GM19395 (cell line): Measurements from ENCODE around the gene SLC23A2.
"Not testable (repeated sequence)": the region's sequence is repeated elsewhere in the genome, so short reads cannot be mapped to it uniquely, and the experiment has no call there.

Experiments
- ATAC-seq: cut with Tn5 transposase; IDR thresholded peaks from one replicate; pipeline ENCODE4 v1.9.1; 2021; ENCODE audit warnings: mild to moderate bottlenecking, moderate library complexity; ENCODE audit not compliant: unreplicated experiment

Gene SLC23A2

DNA sequence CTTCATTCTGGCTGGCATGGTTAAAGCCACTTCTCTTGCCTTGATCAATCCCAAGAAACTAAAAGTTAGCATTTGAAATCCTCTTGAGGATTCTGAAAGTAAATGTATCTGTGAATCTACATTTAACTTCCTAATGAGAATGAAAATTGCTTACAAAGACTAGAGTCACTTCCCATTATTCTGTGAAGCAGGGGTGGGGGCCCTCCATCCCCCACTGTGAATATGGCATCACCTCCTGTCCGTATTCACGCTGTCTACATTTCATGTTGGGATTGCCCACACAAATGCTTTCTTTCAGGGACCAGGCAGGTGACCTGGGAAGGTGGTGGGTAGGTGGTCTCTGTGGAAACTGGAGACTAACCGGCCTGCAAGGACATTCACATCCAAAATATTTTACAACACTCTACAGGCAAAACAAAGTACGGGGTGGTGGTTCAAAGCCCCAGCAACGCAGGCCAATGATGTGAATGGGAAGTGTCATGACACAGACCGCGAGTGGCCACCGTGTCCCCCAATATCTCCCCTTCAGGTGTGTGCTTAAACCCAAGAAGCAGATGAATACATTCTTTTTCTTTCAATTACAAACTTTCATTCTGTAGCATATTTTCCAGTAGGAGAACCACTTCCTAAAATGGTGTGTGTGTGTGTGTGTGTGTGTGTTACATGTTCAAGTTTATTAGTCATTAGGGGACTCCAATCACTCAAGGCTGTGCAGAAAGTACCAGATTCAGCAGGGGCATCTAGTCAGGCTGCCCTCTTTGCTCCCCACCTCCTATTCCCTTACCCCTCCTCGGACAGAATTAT is 147.4 kb downstream of the SLC23A2 start:
- no peak for ATAC-seq

DNA sequence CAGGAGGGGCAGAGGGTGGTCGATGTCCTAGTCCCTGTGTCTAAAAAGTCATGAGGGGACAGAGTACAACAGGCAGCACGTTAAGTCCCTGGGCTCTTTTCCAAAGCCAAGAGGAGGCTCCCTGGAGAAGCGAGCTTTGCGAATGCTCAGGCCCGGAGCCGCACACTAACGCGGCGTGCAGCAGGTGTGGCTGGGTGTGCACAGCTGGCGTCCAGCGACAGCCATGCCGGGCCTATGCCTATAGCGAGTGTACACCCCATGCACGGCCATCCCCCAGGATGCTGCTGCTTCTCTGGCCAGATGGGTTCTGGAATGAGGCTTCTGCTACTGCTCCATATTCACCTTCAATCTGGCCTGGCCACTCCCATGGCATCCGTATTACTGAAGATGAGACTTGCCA is 148.3 kb downstream of the SLC23A2 start:
- ATAC-seq = no peak

DNA sequence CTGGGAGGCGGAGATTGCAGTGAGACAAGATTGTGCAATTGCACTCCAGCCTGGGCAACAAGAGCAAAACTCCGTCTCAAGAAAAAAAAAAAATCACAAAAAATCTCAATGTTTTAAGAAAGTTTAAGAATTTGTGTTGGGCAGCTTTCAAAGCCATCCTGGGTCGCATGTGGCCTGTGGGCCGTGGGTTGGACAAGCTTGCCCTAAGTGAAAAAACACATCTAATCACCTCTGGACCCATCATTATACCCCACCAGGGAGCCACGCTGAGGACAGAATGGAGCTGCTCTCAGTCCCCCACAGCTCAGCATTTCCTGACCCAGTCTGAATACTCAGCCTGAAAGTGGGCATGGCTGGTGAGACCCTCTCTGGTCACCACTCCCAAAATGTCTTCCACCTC is 150.3 kb downstream of the SLC23A2 start:
- no peak for ATAC-seq

DNA sequence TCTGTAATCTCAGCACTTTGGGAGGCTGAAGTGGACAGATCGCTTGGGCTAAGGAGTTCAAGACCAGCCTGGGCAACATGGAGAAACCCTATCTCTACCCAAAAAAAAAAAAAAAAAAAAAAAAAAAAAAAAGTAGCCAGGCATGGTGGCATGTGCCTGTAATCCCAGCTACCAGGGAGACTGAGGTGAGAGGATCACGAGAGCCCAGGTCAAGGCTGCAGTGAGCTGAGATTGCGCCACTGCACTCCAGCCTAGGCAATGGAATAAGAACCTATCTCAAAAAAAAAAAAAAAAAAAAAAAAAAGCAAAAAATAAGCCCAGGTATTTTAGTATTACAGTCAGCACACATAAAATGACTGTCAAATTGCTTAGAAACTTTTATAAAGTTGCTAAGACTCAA is 152.5 kb downstream of the SLC23A2 start:
- ATAC-seq = not testable (repeated sequence)

DNA sequence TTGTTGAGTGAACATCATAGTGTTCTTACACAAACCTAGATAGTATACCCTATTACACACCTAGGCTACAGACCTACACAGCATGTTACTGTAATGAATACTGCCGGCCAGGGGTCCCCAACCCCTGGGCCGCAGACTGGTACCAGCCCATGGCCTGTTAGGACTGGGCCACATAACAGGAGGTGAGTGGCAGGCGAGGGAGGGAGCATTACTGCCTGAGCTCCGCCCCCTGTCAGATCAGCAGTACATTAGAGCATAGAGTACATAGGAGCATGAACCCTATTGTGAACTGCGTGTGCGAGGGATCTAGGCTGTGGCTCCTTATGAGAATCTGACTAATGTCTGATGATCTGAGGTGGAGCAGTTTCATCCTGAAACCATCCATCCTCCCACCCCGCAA is 153.3 kb downstream of the SLC23A2 start:
- no peak for ATAC-seq

DNA sequence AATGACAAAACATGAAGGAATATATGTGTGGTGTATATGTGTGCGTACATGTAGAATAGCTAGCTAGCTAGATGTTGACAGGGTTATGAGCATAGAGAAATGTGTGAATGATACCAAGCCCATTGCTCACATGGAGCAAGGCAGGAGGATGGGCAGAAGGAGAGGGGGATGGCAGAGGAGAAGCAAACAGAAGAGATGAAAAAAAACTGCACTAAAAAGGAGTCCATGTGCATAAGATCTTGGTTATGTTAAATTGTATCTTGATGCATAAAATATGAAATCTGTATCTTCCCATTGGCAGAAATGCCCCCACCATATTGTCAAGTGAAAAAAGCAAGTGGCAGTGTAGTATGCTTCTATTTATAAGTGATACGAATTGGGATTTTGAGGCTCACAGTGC is 154.5 kb downstream of the SLC23A2 start:
- no peak for ATAC-seq

DNA sequence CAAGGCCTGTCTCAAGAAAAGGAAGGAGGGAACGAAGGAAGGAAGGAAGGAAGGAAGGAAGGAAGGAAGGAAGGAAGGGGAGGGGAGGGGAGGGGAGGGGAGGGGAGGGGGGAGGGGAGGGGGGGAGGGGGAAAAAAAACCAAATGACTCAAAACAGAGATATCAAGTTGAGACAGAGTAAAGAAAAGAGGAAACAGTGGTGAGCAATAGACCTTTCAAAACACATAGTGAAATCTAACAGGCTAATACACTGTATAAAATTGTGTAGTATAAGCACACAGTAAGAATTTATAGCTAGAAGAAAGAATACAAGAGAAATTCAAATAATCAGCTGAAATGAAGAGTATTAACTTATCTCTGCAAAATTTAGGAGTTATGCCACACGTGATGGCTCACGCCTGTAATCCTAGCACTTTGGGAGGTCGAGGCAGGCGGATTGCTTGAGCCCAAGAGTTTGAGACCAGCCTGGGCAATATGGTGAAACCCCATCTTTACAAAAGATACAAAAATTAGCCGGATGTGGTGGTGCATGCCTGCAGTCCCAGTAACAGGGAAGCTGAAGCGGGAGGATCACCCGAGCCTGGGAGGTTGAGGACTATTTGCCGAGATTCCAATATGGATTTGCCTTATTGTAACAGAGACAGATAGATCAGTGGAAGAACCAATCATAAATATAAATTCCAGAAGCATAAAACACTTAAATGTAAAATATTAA is 156.4 kb downstream of the SLC23A2 start:
- ATAC-seq = no peak

DNA sequence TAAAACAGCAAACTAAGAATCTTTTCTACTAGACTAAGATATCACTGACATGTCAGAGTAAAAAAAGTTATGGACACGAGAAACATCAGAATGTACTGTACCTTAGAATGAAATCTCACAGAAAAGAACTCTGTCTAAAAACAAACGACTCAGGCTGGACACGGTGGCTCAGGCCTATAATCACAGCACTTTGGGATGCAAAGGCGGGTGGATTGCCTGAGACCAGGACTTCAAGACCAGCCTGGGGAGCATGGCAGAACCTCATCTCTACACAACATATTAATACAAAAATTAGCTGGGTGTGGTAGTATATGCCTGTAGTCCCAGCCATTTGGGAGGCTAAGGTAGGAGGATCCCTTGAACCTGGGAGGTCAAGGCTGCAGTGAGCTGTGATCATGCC is 157.0 kb downstream of the SLC23A2 start:
- ATAC-seq = no peak

DNA sequence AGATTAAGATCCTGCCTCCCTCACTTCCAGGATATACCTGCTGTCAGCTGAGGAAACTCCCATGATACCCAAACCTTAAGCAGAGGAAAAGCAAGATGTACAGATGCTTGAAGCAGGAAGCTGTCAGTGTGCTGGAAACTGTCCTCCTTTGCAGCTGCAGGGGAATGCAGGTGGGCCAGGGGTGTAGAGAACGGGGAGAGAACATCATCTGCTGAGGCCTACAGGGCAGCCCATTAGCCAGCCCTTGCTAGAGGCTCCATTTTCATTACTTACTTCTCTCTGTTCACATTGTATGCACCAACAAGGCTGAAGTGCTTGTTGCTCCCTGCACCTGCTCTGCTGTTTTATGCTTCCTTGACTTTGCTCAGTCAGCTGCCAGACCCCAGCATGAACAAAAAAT is 160.5 kb downstream of the SLC23A2 start:
- no peak for ATAC-seq

DNA sequence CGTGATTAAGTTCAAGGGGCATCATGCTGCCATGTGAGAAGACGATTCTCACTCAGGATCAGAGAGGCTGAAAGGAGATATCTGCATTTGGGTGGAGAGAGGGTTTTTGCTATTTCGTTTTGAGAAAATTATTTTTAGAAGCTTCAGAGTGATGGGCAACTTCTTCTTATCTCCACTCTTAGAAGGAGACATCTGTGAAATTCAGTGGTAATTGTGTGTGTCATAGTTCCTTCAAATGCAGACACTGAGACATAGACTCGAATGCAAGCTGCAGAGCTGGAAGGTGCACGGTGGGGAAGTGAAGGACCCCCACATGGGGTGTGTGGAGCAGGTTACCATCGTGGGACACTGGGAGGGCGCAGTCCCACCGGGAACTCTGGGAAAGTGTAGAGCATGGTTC is 162.8 kb downstream of the SLC23A2 start:
- ATAC-seq = no peak

DNA sequence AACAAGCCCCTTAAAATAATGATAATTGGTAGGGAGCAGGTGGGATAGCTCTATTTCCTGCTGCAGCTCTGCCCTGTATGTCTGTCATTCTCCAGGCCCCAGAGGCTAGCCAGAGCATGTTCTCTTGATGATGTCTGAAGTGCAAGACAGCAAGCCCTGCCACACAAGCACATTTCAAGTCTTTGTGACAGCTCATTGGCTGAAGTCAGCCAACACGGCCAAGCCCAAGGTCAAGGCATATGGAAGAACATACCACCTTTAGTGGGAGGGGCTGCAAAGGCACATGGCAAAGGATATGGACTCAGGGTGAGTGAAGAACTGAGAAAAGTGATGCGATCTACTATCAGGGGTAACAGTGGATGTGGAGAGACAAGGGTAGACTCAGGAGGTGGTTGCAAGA is 163.6 kb downstream of the SLC23A2 start:
- no peak for ATAC-seq

DNA sequence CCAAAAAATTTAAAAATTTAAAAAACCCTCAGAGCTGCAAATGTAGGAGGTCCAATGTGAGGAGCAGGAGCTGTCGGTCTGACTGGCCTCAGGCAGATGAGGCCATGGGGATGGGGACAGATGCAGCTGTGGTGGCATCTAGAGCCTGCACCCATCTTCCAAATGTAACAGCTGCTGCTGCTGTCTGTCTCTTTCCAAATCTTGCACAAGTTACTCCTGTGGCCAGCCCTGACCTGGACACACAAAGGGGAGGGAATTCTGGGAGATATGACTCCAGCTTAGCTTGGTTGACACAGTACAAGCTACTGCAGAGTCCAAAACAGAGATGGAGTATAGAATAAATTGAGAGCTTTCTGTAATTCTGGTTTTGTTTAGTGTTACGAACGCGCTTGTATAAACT is 164.4 kb downstream of the SLC23A2 start:
- ATAC-seq = no peak

DNA sequence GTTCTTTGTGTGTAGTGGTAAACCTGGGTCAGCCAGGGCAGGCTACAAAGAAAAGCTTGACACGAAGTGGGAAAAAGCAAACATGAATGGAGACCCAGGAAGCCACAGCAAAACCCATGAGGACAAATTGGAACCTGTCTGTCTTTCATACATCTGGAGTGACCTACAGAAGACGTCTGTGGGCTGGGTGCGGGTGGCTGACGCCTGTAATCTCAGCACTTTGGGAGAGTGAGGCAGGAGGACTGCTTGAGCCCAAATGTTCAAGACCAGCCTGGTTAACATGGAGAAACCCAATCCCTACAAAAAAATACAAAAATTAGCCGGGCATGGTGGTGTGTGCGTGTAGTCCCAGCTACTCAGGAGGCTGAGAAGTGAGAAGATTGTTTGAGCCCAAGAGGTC is 164.8 kb downstream of the SLC23A2 start:
- ATAC-seq = no peak

DNA sequence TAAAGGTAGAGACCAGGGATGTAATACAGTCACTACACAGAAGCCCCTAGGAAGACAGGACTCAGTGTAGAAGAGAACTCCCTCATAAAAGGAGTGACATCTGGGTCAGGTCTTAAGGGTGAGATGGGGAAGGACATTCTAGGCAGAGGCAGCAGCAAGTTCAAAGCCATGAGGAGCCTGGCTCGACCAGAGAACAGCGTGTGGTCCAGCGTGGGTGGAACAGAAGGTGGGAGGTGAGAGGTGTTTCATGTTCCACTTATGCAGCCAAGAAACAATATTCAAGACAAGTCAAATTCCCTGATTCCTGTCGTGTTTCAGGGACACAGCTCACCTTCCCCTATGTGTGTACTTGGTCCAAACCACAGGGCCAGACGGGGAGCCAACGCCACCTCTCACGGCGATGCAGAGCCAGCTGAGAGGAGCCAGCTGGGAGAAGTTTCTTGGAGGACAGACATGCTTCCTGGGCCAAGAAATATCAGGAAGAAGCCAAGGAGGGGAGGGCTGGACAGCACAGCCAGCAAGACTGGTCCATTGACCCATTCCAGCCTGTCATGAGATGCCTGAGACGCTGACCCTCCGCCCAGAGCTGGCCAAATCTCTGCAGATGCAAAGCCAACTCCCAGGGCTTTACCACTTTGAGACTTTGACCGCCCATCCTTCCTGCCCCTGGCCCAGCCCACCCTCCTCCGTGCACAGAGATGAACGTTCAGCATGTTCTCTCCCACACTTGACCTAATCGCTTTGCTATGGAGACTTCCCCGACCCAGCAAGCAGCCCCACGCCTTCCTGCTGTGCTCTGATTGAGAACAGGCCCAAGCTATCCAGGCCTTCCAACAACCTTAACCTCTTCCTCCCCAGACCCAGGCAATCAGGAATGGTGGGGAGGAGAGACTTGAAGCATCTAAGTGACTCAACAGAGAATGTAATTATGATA is 165.8 kb downstream of the SLC23A2 start:
- ATAC-seq = no peak

DNA sequence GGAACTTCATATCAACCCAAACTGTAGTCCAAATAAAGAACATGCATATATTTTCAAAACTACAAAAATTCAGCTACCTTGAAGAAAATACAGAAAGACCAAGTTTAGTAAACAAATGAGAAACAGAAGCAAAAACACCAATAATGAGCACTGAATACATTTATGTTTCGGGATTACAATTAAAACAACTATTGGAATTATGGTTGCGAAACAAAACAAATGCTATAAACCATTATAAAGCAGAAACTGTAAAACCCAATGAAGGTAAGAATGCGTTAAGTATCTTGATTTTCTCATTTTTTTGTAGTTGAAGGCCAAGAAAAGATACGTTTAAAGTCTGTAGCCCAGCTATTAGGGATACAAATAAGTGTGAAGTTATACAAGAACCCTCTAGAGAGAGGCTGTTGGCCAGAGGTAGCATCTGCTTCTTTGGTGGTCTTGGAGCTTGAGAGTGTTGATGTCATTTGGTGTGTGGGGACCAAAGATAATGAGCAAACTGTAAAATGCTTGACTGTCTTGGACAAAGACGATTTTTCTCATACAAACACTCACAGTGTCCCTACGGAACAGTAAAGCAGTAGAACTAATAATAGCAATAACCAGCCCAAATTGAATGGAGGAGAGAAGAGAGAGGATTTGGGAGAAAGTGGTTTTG is 168.1 kb downstream of the SLC23A2 start:
- ATAC-seq = no peak

DNA sequence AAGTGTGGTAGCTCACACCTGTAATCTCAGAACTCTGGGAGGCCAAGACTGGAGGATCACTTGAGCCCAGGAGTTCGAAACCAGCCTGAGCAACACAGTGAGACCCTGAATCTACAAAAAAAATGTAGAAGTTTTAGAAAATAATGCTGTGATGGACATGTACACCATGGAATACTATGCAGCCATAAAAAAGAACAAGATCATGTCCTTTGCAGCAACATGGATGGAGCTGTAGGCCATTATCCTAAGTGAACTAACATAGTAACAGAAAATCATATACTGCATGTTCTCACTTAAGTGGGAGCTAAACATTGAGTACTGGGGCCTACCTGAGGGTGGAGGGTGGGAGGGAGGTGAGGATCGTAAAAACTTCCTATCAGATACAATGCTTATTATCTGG is 168.8 kb downstream of the SLC23A2 start:
- no peak for ATAC-seq

DNA sequence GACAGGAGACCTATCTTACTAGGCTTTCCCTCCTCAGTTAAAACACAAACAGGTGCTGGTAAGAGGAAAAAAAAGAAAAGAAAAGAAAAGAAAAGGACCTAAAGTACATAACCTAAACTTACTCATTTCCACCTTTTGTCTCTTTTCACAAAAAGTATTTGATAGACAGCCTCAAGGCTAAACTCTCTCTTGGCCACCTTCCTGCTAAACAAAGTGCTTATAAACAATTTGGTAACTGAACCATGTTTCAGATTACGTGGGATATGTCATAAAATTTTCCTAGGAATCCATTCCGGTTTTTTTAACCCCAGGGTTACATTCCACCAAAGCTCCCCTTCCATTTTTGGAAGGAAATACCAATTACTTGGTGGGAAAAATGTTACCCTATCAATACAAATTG is 170.6 kb downstream of the SLC23A2 start:
- no peak for ATAC-seq

DNA sequence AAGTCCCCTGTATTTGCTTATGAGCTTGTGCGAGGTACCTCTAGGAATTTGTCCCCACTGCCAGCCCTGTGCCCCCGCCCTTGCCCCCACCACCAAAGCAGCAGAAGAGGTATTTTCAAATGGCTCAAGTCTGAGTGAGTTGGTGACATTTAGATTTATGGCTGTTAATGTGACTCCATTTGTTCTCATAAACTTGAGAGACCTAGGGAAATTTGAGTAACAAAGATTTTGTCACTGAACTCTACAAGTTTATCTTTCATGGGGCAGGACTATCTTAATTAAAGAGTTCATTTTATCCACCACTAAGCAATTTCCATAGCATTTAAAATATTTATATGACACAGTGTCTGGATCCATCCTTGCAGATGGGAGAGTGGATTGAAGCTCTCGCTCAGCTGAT is 171.1 kb downstream of the SLC23A2 start:
- no peak for ATAC-seq

DNA sequence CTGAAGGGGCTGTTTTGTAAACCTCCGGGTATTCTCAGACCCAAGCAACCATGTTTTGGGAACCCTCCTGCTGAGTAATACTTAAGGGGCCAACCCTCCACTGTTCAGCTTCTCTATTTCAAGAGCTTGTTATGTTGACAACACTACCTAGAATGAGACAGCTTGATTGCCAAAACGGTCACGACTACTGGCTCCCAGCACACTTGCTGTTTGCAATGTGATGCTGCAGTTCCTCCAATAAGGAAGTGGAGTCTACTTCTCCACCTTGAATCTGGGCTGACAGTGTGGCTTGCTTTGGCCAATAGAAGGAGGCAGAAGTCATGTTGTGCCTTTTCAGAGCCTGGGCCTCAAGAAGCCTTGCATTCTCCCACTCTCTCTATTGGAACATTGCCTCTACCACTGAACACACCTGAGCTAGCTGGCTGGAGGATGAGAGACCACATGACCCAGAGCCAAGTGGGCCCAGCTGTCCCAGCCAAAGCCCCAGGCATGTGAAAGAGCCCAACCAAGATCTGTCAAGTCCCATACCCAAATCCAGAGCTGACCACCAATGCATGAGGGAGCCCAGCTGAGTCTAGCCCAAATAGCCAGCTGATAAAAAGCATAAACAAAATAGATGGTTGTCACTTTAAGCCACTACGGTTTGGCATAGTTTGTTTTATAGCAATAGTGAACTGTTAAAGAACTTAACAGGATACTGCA is 171.6 kb downstream of the SLC23A2 start:
- ATAC-seq = no peak

DNA sequence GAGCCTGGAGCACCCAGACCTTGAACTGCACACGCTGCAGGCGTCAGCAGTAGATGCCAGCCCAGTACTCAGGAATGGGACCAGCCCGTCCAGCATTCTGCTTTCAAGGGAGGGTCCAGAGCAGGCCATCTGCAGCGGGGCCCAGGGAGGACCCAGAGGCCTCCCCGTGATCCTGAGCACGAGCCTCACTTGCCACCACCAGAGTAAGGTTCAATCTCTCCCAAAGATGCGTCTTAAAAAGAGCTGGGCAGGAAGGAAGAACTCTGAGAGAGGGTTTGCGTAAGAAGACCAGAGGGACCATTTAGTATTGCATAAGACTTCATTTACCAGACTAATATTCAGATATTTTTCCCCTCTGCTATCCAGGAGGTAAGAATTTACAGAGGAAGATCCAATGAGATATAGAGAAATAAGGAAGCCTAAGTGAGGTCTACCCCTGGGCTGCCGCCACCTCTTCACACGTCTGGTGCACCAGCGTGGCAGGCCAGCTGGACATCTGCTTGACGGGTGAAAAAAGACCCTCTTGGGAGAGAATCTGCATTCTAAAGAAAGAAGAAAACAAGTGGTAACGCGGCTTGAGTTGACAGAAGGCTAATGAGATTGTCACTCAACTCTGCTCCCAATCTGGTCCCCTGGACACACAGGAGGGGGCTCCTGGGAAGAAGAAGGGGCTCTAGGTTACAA is 172.3 kb downstream of the SLC23A2 start:
- ATAC-seq = no peak
